ENCODE results near the gene TARBP1. TPM values are rescaled to one million over a fixed set of nuclear protein-coding genes. Genes with fewer than 3 reads are reported as not detected.

Gene TARBP1
- total RNA-seq, 4 donors from 2014 or later = 27.1 to 58.1 (median 31.3) TPM

- WGBS, 2 donors = 86 to 91% methylated on average over 9 of the region's 9 CpGs
- no peak overlapping the region for H3K4me3 ChIP-seq (replicated peaks in 1 of 3)
- TF ChIP-seq, protein P1, sequence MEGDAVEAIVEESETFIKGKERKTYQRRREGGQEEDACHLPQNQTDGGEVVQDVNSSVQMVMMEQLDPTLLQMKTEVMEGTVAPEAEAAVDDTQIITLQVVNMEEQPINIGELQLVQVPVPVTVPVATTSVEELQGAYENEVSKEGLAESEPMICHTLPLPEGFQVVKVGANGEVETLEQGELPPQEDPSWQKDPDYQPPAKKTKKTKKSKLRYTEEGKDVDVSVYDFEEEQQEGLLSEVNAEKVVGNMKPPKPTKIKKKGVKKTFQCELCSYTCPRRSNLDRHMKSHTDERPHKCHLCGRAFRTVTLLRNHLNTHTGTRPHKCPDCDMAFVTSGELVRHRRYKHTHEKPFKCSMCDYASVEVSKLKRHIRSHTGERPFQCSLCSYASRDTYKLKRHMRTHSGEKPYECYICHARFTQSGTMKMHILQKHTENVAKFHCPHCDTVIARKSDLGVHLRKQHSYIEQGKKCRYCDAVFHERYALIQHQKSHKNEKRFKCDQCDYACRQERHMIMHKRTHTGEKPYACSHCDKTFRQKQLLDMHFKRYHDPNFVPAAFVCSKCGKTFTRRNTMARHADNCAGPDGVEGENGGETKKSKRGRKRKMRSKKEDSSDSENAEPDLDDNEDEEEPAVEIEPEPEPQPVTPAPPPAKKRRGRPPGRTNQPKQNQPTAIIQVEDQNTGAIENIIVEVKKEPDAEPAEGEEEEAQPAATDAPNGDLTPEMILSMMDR (IDR thresholded peaks at IDR 0.05) = no peak
- no peak for TF ChIP-seq POLR2A (IDR thresholded peaks at IDR 0.05)
- DNase-seq = no peak
- peaks cover 4 to 6% of the 10 kb centered on the region in 2 donors for H3K4me1 ChIP-seq
- no peak overlapping the region for H3K27ac ChIP-seq
- H3K9me3 ChIP-seq = no peaks in the 10 kb centered on the region
- intact Hi-C loops (cut with DNase I) = loop anchor here (5.0 kb wide), 1 partner anchor 604 kb away; no protein-coding TSS in a partner anchor
- H3K27me3 ChIP-seq = no peaks in the 10 kb centered on the region
- H3K36me3 ChIP-seq = no peaks in the 10 kb centered on the region
Observed at GRCh38 chr1:234488054-234489006, 9.4 kb upstream of the TARBP1 start.

- H3K4me3 ChIP-seq (replicated peaks in 1 of 3) = no peak overlapping the region
- H3K27me3 ChIP-seq = no peaks in the 10 kb centered on the region
- peak; percentile 21 to 37 for DNase-seq
- peaks cover 4 to 6% of the 10 kb centered on the region in 2 donors for H3K4me1 ChIP-seq
- intact Hi-C loops (cut with DNase I) = loop anchor here (5.0 kb wide), 1 partner anchor 605 kb away; no protein-coding TSS in a partner anchor
- WGBS, 2 donors = 50 to 55% methylated on average over 12 of the region's 12 CpGs
- no peaks in the 10 kb centered on the region for H3K36me3 ChIP-seq
- TF ChIP-seq POLR2A (IDR thresholded peaks at IDR 0.05) = no peak
- TF ChIP-seq, protein P1 (IDR thresholded peaks at IDR 0.05) = peak in 4 of 6 experiments; percentile 51 to 75 (median 61)
- no peak overlapping the region for H3K27ac ChIP-seq
- H3K9me3 ChIP-seq = no peaks in the 10 kb centered on the region
Observed at GRCh38 chr1:234486858-234487840, 8.2 kb upstream of the TARBP1 start.

- no peak for TF ChIP-seq POLR2A (IDR thresholded peaks at IDR 0.05)
- TF ChIP-seq, protein P1 (IDR thresholded peaks at IDR 0.05) = no peak
Observed at GRCh38 chr1:234484991-234485739, 6.2 kb upstream of the TARBP1 start.

DNA sequence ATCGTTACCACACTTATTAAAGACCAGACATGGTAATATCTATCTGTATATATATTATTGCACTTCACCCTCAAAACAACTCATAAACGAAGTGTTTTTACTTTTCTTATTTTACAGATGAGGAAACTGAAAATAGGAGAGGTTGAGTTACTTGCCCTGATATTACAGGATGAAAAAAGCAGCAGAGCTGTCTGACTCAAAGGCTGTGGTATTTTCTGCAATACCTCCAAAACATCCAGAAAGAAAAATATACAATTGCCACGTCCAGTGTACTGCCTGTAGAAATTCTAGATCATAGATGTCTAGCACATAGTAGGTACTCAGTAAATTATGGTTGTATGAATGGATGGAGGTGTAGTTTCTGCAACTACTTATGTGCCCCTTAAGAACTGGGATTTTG lies 5.2 kb upstream of the TARBP1 start:
- H3K4me1 ChIP-seq = peaks cover 3% of the 10 kb centered on the region in 2 donors
- no peaks in the 10 kb centered on the region for H3K27me3 ChIP-seq
- H3K27ac ChIP-seq = no peak overlapping the region
- WGBS, 2 donors = 75 to 86% methylated on average over 3 of the region's 3 CpGs
- H3K4me3 ChIP-seq (replicated peaks in 1 of 3) = no peak overlapping the region
- intact Hi-C loops (cut with DNase I) = no loop called here
- no peak for TF ChIP-seq POLR2A (IDR thresholded peaks at IDR 0.05)
- TF ChIP-seq, protein P1 (IDR thresholded peaks at IDR 0.05) = no peak
- DNase-seq = no peak
- H3K36me3 ChIP-seq = no peaks in the 10 kb centered on the region
- no peaks in the 10 kb centered on the region for H3K9me3 ChIP-seq

More at GRCh38 chr1:234484991-234485739, 6.2 kb upstream of the TARBP1 start:
- 83 to 84% methylated on average over 17 of the region's 17 CpGs for WGBS, 2 donors
- Histone ChIP-seq H3K27ac (no peak overlapping the region), H3K9me3 (no peaks in the 10 kb centered on the region), H3K4me1 (peaks cover 4 to 6% of the 10 kb centered on the region in 2 donors), H3K27me3 (no peaks in the 10 kb centered on the region), H3K4me3 (replicated peaks in 1 of 3) (no peak overlapping the region), H3K36me3 (no peaks in the 10 kb centered on the region)
- DNase-seq = no peak
- intact Hi-C loops (cut with DNase I) = loop anchor here (5.0 kb wide), 1 partner anchor 607 kb away; no protein-coding TSS in a partner anchor

Data from thyroid gland (tissue), 4 donors.